PFSK-1 (cell line): Measurements from ENCODE around the gene SLC7A4.

Experiments used
- FOXP2 ChIP-seq: optimal IDR thresholded peaks from 2 replicates; pipeline ENCODE3; 2011; ENCODE audit warnings: borderline replicate concordance, control low read depth, inconsistent platforms; ENCODE audit not compliant: insufficient read depth; ENCODE audit errors: extremely low read length, extremely low read depth
- POLR2AphosphoS5 ChIP-seq: IDR thresholded peaks from 2 replicates; pipeline ENCODE4 v1.6.1; 2012; ENCODE audit warnings: low read depth, mild to moderate bottlenecking, control low read depth, low read length, moderate library complexity
- SIN3A ChIP-seq: IDR thresholded peaks from 2 replicates; pipeline ENCODE4 v1.6.1; 2012; ENCODE audit warnings: mild to moderate bottlenecking, low read length, moderate library complexity, borderline replicate concordance; ENCODE audit not compliant: insufficient read depth
- TAF1 ChIP-seq: IDR thresholded peaks from 2 replicates; pipeline ENCODE4 v1.6.1; 2012; ENCODE audit warnings: low read length, control low read depth, borderline replicate concordance; ENCODE audit not compliant: insufficient read depth
- TF ChIP-seq, protein P1 (sequence below), 2 experiments: IDR thresholded peaks; 2 replicates each; pipeline versions ENCODE4 v1.6.1 to v1.8.0; 2011 to 2012; ENCODE audit warnings: low read depth in 2 of 2, low read length in 2 of 2, control low read depth in 1 of 2, inconsistent platforms in 1 of 2, mild to moderate bottlenecking in 1 of 2, moderate library complexity in 1 of 2; ENCODE audit not compliant: insufficient read depth in 1 of 2

- TF ChIP-seq, protein P1, sequence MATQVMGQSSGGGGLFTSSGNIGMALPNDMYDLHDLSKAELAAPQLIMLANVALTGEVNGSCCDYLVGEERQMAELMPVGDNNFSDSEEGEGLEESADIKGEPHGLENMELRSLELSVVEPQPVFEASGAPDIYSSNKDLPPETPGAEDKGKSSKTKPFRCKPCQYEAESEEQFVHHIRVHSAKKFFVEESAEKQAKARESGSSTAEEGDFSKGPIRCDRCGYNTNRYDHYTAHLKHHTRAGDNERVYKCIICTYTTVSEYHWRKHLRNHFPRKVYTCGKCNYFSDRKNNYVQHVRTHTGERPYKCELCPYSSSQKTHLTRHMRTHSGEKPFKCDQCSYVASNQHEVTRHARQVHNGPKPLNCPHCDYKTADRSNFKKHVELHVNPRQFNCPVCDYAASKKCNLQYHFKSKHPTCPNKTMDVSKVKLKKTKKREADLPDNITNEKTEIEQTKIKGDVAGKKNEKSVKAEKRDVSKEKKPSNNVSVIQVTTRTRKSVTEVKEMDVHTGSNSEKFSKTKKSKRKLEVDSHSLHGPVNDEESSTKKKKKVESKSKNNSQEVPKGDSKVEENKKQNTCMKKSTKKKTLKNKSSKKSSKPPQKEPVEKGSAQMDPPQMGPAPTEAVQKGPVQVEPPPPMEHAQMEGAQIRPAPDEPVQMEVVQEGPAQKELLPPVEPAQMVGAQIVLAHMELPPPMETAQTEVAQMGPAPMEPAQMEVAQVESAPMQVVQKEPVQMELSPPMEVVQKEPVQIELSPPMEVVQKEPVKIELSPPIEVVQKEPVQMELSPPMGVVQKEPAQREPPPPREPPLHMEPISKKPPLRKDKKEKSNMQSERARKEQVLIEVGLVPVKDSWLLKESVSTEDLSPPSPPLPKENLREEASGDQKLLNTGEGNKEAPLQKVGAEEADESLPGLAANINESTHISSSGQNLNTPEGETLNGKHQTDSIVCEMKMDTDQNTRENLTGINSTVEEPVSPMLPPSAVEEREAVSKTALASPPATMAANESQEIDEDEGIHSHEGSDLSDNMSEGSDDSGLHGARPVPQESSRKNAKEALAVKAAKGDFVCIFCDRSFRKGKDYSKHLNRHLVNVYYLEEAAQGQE (IDR thresholded peaks at IDR 0.05; ENCODE audit: insufficient read depth in 1 of 2, low read depth in 2 of 2, low read length in 2 of 2): no peak
- TF ChIP-seq POLR2AphosphoS5 (no peak), SIN3A (no peak), TAF1 (no peak), FOXP2 (no peak)
Measured at GRCh38 chr22:21067901-21068680, 35.7 kb upstream of the SLC7A4 start.
